ENCODE measurements around the gene KLK7.

- TF ChIP-seq SIN3A (IDR thresholded peaks at IDR 0.05; ENCODE audit: borderline replicate concordance, insufficient read depth, low read length): no peak
- no peak for TF ChIP-seq POLR2AphosphoS5 (IDR thresholded peaks at IDR 0.05; ENCODE audit: low read depth, low read length)
- TF ChIP-seq REST (IDR thresholded peaks at IDR 0.05; ENCODE audit: insufficient read depth in 1 of 2, low read depth in 2 of 2, low read length in 2 of 2): no peak
- no peak for TF ChIP-seq TAF1 (IDR thresholded peaks at IDR 0.05; ENCODE audit: borderline replicate concordance, insufficient read depth, low read length)
- no peak for TF ChIP-seq FOXP2 (optimal IDR thresholded peaks at IDR 0.05; ENCODE audit: borderline replicate concordance, extremely low read depth, extremely low read length, insufficient read depth)
Observed at GRCh38 chr19:51029718-51030117, 46.0 kb upstream of the KLK7 start.
